ENCODE measurements around the gene SPATA4.
"Not testable (repeated sequence)": the region's sequence is repeated elsewhere in the genome, so short reads cannot be mapped to it uniquely, and the experiment has no call there.

DNA sequence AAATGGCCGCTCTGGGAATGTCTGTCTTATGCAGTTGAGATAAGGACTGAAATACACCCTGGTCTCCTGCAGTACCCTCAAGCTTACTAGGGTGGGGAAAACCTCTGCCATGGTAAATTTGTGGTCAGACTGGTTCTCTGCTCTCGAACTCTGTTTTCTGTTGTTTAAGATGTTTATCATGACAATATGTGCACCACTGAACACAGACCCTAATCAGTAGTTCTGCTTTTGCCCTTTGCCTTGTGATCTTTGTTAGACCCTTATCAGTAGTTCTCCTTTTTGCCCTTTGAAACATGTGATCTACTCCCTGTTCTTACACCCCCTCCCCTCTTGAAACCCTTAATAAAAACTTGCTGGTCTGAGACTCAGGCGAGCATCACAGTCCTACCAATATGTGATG lies 17.0 kb upstream of the SPATA4 start:
- TF ChIP-seq EZH2 (IDR thresholded peaks at IDR 0.05); POLR2AphosphoS5 (IDR thresholded peaks at IDR 0.05; ENCODE audit: borderline replicate concordance, low read depth, low read length): not testable (repeated sequence)
